Fibroblast of mammary gland (primary cell): Measurements from ENCODE around the gene SLC25A26.
A peak's percentile ranks its signal among the peaks of the same experiment; 100 is the strongest.

Source experiments
- DNase-seq: peaks from one replicate; pipeline ENCODE4 v3.0.0-alpha.2; 2010; ENCODE audit warnings: low read depth
- H3K4me3 ChIP-seq: 2 replicates; pipeline ENCODE4 v1.5.1; 2011; ENCODE audit warnings: low read depth, mild to moderate bottlenecking, low read length, moderate library complexity; ENCODE audit not compliant: control insufficient read depth
- CTCF ChIP-seq: conservative IDR thresholded peaks from 2 replicates; pipeline ENCODE4 v1.5.1; 2011; ENCODE audit warnings: low read depth, low read length, inconsistent platforms; ENCODE audit not compliant: control insufficient read depth, insufficient read depth

The SLC25A26 gene

GRCh38 chr3:66366747-66367146 lies 145.9 kb downstream of the SLC25A26 start:
- no peak overlapping the region for H3K4me3 ChIP-seq
- DNase-seq, result no peak
- TF ChIP-seq CTCF, result no peak

GRCh38 chr3:66367979-66368378 lies 147.2 kb downstream of the SLC25A26 start:
- H3K4me3 ChIP-seq, result no peak overlapping the region
- TF ChIP-seq CTCF, result no peak

GRCh38 chr3:66370179-66370578 lies 149.4 kb downstream of the SLC25A26 start:
- no peak for TF ChIP-seq CTCF
- no peak for DNase-seq
- no peak overlapping the region for H3K4me3 ChIP-seq

More at GRCh38 chr3:66367979-66368378, 147.2 kb downstream of the SLC25A26 start:
- DNase-seq, result no peak

GRCh38 chr3:66371432-66371831 lies 150.6 kb downstream of the SLC25A26 start:
- no peak for DNase-seq
- TF ChIP-seq CTCF, result no peak
- no peak overlapping the region for H3K4me3 ChIP-seq

- no peak for TF ChIP-seq CTCF
- no peak overlapping the region for H3K4me3 ChIP-seq
- DNase-seq, result no peak
These were observed 152.0 kb downstream of the SLC25A26 start for GRCh38 chr3:66372681-66373350.

GRCh38 chr3:66376568-66376967 lies 155.8 kb downstream of the SLC25A26 start:
- TF ChIP-seq CTCF, result no peak
- no peak overlapping the region for H3K4me3 ChIP-seq
- peak; percentile 88 for DNase-seq

GRCh38 chr3:66377800-66378199 lies 157.0 kb downstream of the SLC25A26 start:
- no peak for DNase-seq
- H3K4me3 ChIP-seq, result no peak overlapping the region
- TF ChIP-seq CTCF, result no peak
